ENCODE results near the gene MAP2K3.
"Not testable (repeated sequence)": the region's sequence is repeated elsewhere in the genome, so short reads cannot be mapped to it uniquely, and the experiment has no call there.

Gene MAP2K3

DNA sequence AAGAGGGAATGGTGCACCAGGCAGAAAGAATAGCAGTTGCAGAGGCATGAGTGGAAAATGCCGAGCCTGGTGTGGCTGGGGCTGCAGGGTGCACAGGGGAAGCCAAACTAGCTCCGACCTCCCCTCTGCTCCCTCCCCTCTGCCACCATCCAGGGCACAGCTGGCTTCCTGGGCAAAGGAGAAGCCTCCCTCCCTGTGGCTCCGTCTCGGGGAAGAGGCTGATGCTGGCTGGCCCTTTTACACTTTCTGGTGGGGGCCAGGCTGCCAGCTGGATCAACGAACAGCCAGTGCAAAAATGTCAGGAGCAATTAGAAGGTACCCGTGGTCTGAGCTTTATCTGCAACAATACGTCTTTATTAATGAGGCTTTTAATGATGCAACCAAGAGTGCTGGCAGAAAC, 54.5 kb downstream of the MAP2K3 start:
- no peak for DNase-seq

GRCh38 chr17:21339571-21339970, 55.1 kb downstream of the MAP2K3 start:
- DNase-seq: not testable (repeated sequence)

DNA sequence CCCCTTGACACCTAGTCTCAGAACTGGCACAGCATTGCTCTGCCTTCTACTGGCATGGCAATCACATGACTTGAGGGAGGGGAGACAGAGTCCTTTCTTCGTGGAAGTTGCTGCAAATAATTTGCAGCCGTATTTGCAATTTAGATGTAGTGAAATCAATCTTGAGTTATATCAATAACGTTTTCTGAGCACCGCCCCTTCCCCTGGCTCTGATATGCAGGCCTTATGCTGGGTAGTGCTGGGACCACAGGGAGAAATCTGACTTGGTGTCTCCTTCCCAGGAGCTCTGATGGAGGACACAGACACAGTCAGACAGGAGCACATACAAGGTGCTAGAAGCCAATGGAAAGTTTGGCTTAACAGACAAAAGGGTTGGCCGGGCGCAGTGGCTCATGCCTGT, 55.9 kb downstream of the MAP2K3 start:
- DNase-seq: not testable (repeated sequence)

GRCh38 chr17:21341279-21341678, 56.8 kb downstream of the MAP2K3 start:
- not testable (repeated sequence) for DNase-seq

DNA sequence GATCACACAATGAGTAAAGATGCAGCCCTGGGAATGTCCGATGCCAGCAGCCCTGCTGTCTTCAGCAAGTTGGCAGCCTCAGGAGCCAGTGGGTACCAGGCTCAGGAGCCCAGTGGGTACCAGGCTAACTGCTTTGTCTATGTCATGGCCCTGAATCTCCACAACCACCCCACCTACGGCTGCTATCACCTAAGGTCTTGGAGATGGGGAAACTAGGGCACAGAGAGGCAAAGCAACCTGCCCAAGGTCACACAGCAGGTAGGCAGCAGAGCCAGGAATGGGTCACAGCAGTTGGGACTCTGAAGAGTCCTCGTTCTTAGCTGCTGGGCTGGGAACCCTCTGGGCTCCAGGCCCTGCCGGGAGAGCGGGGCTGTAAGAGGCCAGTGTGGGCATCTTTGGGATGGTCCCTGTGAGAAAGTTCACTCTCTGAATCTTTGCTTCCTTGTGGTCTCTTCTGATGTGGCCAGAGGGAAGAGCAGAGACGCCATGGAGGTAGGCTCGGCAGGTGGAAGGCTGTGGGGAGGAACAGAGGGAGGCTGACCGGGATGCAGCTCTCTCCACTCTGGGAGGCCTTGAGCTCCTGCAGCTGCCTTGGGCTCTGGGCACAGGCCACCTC, 57.5 kb downstream of the MAP2K3 start:
- DNase-seq: not testable (repeated sequence)

DNA sequence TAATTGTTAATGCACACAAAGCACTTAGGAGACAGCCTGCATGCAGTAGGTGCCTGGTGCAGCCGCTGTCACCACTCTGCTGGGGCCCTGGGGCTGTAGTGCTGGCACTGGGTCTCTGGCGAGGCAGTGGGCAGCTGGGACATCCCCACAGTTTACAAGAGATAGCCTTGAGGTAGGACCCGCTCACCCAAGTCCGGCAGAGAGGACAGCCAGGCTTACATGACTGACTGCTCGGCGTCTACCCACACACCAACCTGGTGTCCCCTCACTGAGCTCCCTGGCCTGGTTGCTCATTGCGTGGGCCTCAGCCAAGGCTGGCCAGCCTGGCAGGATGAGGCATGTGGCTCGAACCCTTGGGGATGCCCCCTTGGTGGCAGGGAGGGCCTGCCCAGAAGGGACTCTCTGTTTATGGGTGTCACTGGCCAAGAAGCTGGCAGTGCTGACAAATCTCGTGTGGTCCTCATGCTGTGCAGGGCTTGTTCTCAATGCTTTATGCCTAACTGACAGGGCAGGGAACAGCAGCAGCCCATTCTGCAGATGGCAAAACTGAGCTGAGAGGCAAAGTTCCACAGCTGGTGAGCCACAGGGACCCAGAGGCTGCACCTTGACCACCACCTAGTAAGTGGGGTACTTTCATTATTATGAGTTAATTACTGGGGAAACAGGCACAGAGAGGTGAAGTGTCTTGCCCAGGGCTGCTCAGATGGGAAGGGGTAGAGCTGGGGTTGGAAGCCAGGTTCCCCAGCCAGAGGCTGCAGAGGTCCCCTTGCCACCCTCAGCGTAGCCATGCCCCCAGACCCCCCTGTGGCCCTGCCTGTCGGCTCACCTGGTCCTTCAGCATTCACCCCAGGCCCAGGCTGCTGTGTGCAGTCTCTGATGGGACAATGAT, 58.8 kb downstream of the MAP2K3 start:
- not testable (repeated sequence) for DNase-seq

DNA sequence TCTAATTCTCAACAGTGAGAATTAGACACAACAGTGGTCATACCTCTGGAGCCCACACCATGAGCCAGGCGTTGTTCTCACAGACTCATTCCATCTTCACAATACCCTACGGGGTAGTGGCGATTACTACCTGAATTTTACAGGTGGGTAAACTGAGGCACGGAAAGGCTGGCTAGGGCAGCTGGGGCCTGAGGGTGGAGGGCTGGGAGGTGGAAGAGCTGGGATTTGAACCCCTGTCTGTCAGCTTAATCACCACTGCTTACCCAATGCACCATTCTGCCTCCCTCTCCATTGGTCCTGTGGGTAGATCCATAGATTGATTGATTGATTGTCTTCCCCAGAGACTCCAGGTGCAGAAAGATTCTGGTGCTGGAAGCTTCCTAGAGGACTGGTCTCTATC, 60.3 kb downstream of the MAP2K3 start:
- not testable (repeated sequence) for DNase-seq

DNA sequence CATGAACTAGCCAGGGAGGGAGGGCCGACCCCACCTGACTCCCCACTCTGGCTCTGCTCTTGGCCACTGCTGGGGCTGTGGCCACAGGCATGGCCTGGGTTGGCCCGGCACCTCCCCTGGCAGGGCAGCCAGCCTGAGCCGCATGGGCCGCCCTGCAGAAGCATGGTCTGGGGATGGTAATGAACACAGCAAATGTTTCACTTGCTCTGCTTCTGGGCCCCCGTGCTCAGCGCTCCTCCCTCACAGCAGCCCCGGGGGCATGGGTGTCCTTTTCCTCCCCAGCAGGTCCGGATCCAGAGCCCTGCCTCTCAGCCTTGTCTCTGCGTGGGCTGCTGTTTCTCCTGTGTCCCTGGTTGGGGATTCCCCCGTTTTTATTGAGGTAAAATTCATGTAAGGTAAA, 60.7 kb downstream of the MAP2K3 start:
- DNase-seq: peak; percentile 64

GRCh38 chr17:21346107-21346506, 61.6 kb downstream of the MAP2K3 start:
- not testable (repeated sequence) for DNase-seq

DNA sequence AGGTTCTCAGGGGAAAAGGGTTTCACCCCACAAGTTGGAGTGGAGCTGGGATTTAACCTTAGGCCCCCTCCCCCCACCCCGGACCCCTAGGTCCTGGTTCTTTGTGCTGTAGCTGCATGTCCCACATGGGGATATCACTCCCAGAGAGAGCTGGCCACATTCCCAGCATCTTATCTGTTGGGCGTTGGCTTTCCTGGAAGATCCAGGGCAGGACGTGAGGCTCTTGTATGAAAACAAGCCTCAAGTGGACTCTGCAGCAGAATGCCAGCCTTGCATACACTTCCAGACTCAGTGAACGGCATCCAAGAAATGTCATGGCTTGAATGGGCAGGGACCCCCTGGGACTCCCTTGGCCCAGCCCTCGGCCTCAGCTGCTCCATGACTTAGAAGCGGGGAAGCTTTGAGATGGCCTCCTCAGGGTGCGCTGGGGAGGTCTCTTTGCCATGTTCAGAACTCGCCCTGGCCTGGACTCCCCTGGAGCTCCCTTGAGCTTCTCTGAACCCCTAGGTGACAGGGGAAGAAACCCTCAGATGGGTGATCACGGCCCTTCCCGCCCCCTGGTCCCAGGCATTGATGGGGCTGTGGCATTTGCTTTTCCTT, 62.2 kb downstream of the MAP2K3 start:
- not testable (repeated sequence) for DNase-seq

DNA sequence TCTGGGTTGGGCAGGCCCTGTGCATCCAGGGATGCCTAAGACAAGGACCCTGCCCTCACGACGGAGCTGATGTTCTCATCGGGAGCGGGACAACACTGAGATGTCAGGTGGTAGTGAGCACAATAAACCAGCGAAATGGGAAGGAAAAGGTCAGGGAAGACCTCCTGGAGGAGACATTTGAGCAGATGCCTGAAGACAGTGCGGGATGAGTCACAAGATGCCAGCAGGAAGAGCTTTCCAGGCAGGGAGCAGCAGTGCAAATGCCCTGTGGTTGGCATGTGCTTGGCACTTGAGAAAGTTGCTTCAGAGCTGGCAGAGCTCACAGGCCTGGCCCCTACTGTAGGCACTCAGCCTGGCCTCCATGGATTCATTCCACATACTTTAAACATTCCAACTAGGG, 63.1 kb downstream of the MAP2K3 start:
- not testable (repeated sequence) for DNase-seq

DNA sequence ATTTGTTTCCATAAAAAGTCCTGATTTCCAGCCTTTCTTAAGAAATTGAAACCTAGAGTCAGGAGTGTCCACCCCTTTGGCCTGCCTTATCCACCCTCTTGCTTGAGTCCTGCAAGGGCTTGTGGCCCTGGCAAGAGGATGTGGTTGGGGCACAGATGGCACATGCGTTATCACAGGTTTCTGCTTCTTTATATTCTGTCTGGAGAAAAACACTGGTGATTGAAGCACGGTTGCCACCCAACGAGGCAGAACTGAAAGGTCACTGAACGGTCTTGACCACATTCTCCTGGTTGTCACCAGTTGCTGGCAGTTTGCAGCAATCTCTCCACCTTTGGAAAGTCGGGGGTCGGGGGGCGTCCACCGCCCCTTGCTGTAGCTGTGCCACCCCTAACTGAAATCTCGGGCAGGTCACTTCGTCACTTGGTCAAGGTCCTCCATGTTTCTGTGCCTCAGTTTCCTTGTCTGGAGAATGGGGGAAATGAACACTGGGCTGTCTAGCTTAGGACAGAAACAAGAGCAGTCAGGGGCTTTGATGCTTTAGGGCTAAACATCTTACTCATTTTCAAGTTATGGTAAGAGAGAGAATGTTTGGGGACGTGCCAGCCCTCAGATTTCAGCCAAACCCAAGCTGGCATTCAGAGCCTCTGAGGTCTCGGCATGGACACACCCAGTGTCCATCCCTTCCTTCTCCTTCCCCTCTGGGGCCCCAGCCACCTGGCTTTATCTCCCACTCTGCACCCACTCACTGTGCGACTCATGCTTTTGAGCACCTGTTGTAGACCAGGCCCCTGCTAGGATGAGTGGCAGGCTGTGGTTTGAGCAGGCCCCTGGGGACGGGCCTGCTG, 63.8 kb downstream of the MAP2K3 start:
- DNase-seq: peak; percentile 91

DNA sequence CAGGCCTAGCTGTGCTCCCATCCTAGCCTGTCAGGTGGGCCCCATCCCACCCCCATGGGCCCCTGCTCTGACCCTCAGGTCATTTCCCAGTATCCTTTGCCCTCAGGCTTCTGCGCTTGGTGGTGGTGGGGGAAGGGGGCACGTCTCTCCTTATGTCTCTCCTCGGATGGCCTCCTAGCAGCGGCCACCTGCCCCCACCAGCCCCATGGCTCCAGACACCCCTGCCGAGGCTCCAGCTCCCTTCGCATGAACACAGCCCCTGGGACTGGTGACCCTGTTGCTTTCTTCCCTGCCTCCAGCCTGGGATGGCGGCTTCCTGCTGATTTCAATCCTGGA, 64.4 kb downstream of the MAP2K3 start:
- DNase-seq: not testable (repeated sequence)

GRCh38 chr17:21349358-21350050, 65.0 kb downstream of the MAP2K3 start:
- not testable (repeated sequence) for DNase-seq

DNA sequence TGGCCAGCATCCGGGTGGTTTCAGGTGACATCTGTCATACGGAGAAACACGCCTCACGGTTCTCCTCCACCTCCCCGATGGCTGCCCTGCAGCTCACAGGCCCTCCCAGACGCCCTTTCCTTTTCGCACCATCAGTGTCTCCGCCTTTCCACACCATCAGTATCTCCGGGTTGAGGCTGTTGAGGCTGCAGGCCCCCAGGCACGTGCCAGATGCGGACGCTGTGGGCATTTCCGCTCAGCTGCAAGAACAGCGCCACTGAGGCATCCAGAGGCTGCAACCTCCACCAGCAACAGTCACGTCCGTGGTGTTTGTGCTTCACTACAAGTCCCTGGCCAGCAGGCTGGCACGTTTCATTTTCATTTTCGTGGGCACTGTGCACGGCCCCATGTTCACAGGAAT, 66.0 kb downstream of the MAP2K3 start:
- not testable (repeated sequence) for DNase-seq

GRCh38 chr17:21351366-21352065, 67.0 kb downstream of the MAP2K3 start:
- no peak for DNase-seq

DNA sequence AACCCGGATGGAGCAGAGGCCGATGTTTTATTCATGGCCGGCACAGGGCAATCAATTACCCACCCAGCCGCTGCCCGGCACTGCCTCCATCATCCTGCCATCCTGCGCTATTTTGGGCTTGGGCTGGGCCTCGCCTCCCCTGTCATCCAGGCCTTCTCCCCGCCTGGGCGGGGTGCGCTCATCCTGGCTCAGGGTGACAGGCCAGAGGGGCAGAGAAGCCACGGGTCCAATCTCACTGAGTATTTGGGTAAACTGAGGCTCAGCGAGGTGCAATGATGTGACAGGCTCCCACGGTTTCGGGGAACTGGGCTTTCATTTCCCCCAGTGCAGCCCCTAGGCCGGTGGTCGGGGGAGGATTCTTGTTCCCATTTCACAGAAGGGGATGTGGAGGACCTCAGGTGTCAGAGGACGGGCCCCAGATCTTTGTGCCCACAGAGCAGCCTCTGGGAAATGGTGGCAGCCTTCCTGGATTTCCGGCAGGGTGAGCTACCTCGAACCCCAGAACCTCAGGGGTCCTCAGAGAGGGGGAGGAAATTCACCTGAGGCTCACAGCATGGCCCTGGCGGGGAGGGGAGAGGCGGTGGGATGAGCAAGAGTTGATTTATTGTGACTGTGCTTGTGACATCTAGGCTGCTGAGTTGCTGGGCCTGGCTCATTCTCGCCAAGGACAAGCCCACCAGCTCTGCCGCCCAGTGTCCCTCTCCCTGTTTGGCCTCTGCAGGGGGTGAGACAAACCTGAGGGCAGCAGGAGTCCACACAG, 67.9 kb downstream of the MAP2K3 start:
- DNase-seq: no peak

GRCh38 chr17:21352981-21353265, 68.4 kb downstream of the MAP2K3 start:
- DNase-seq: no peak

GRCh38 chr17:21353326-21354010, 69.0 kb downstream of the MAP2K3 start:
- no peak for DNase-seq

- no peak for DNase-seq
These were observed 70.4 kb downstream of the MAP2K3 start for GRCh38 chr17:21354796-21355385.
